Caco-2 (cell line): ENCODE measurements around the gene THRB. TPM values are rescaled to one million over a fixed set of nuclear protein-coding genes. Genes with fewer than 3 reads are reported as not detected.

Source experiments
- BruUV-seq: library from RNA; stranded (reverse); fragments of 400-500 nt; replicated peaks from 2 replicates; lab custom pipeline; 2021; lab: Mats Ljungman, UMichigan
- CTCF ChIA-PET: fragments of 300-600 bp; sonication (Branson Sonifier 250); formaldehyde crosslinking; loops from one replicate; lab custom pipeline; 2022; ENCODE audit warnings: antibody characterized with exemption; lab: Charles Lee
- POLR2A ChIA-PET: fragments of 300-600 bp; sonication (Branson Sonifier 250); formaldehyde crosslinking; loops from one replicate; lab custom pipeline; 2022; ENCODE audit warnings: antibody characterized with exemption; lab: Charles Lee
- DNase-seq, 2 experiments: peaks; one replicate each; pipeline versions ENCODE4 v3.0.0 to v3.0.0-alpha.2; 2020 to 2022
- H3K27me3 ChIP-seq: replicated peaks from 2 replicates; pipeline ENCODE4 v1.6.0; 2011; ENCODE audit warnings: low read length; ENCODE audit not compliant: control insufficient read depth, insufficient read depth
- H3K36me3 ChIP-seq: 2 replicates; pipeline ENCODE4 v1.5.1; 2011; ENCODE audit warnings: low read length; ENCODE audit not compliant: control insufficient read depth, insufficient read depth
- H3K4me1 ChIP-seq: fragments of 250-450 bp; sonication (Bioruptor Pico); 2 replicates; pipeline ENCODE4 v1.5.1; 2020; ENCODE audit warnings: mild to moderate bottlenecking
- H3K4me3 ChIP-seq: 2 replicates; pipeline ENCODE4 v1.5.1; 2011; ENCODE audit warnings: low read depth, mild to moderate bottlenecking, control low read depth, low read length
- H3K9me3 ChIP-seq: fragments of 250-450 bp; sonication (Bioruptor Pico); 2 replicates; pipeline ENCODE4 v1.5.1; 2020; ENCODE audit warnings: mild to moderate bottlenecking, moderate library complexity
- H3K27ac Mint-ChIP-seq: one replicate; pipeline ENCODE4 v1.8.0; 2022; ENCODE audit warnings: mixed read lengths; ENCODE audit not compliant: unreplicated experiment
- H3K27me3 Mint-ChIP-seq: one replicate; pipeline ENCODE4 v1.8.0; 2022; ENCODE audit warnings: mixed read lengths; ENCODE audit not compliant: insufficient read depth, unreplicated experiment
- H3K36me3 Mint-ChIP-seq: one replicate; pipeline ENCODE4 v1.8.0; 2022; ENCODE audit warnings: mild to moderate bottlenecking, mixed read lengths; ENCODE audit not compliant: insufficient read depth, unreplicated experiment
- H3K4me1 Mint-ChIP-seq: one replicate; pipeline ENCODE4 v1.8.0; 2022; ENCODE audit warnings: low read depth, mixed read lengths; ENCODE audit not compliant: unreplicated experiment
- H3K4me3 Mint-ChIP-seq: one replicate; pipeline ENCODE4 v1.8.0; 2022; ENCODE audit warnings: mild to moderate bottlenecking, moderate library complexity, mixed read lengths; ENCODE audit not compliant: unreplicated experiment
- H3K9me3 Mint-ChIP-seq: one replicate; pipeline ENCODE4 v1.8.0; 2022; ENCODE audit warnings: mixed read lengths; ENCODE audit not compliant: unreplicated experiment
- CTCF ChIP-seq, 2 experiments: fragments of 200-600 bp in 1 of 2; IDR thresholded peaks; 1 replicate in 1 of 2; 2 replicates in 1 of 2; pipeline versions ENCODE4 v1.5.1 to v1.8.0; 2011 to 2022; ENCODE audit warnings: antibody characterized with exemption in 1 of 2, control low read depth in 1 of 2, inconsistent platforms in 1 of 2, low read depth in 1 of 2, low read length in 1 of 2, mild to moderate bottlenecking in 1 of 2, moderate library complexity in 1 of 2; ENCODE audit not compliant: insufficient read depth in 1 of 2, severe bottlenecking in 1 of 2, unreplicated experiment in 1 of 2
- intact Hi-C: fragments of 100-400 bp; cut with micrococcal nuclease; formaldehyde crosslinking; loops from one replicate; pipeline ENCODE4 v1.10.0; 2022; ENCODE audit not compliant: unreplicated experiment
- total RNA-seq: library from RNA; stranded (reverse); gene quantifications from 2 replicates; pipeline ENCODE4 v1.2.3, GENCODE V29; 2022

THRB gene
- total RNA-seq, 1 experiment from 2014 or later: 19.4 TPM

GRCh38 chr3:24258260-24258659 is 236.4 kb downstream of the THRB start:
- BruUV-seq: no TSS peak
- ChIA-PET POLR2A (no interaction called here), CTCF (no interaction called here)
- no peak overlapping the region for H3K4me3 ChIP-seq
- no peaks in the 10 kb centered on the region for H3K4me1 ChIP-seq
- Mint-ChIP-seq H3K27me3 (no peaks in the 10 kb centered on the region), H3K4me3 (no peak overlapping the region), H3K36me3 (no peaks in the 10 kb centered on the region), H3K9me3 (no peaks in the 10 kb centered on the region), H3K4me1 (no peaks in the 10 kb centered on the region), H3K27ac (no peak overlapping the region)
- TF ChIP-seq CTCF (IDR thresholded peaks at IDR 0.05; ENCODE audit: insufficient read depth in 1 of 2, low read depth in 1 of 2, low read length in 1 of 2, severe bottlenecking in 1 of 2, unreplicated experiment in 1 of 2): no peak
- no peak for DNase-seq
- H3K9me3 ChIP-seq: no peaks in the 10 kb centered on the region
- intact Hi-C loops: no loop called here
- H3K36me3 ChIP-seq: no peaks in the 10 kb centered on the region
- H3K27me3 ChIP-seq: no peaks in the 10 kb centered on the region

DNA sequence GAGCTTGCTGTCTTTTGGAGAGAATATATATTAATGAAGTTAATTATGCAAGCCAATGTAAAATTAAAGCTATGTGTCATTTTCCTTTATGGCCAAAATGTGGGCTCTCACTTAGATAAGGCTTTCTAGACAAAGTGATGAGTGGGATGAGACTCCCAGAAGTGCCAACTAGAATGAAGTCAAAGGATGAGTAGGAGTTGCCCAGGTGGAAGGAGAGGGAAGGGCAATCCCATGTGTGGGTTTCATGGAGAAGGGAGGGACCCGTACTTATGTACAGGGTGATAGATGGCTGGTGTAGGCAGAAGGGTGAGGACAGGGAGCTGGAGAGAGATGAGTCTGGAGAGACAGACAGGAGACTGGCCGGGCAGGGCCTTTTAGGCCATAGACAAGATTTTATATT is 239.2 kb downstream of the THRB start:
- no peaks in the 10 kb centered on the region for H3K4me1 Mint-ChIP-seq
- H3K36me3 Mint-ChIP-seq: no peaks in the 10 kb centered on the region
- H3K9me3 Mint-ChIP-seq: no peaks in the 10 kb centered on the region
- Histone ChIP-seq H3K9me3 (no peaks in the 10 kb centered on the region), H3K36me3 (no peaks in the 10 kb centered on the region), H3K4me3 (no peak overlapping the region), H3K4me1 (no peaks in the 10 kb centered on the region), H3K27me3 (no peaks in the 10 kb centered on the region)
- H3K27me3 Mint-ChIP-seq: no peaks in the 10 kb centered on the region
- no peak for TF ChIP-seq CTCF (IDR thresholded peaks at IDR 0.05; ENCODE audit: insufficient read depth in 1 of 2, low read depth in 1 of 2, low read length in 1 of 2, severe bottlenecking in 1 of 2, unreplicated experiment in 1 of 2)
- CTCF ChIA-PET: no interaction called here
- POLR2A ChIA-PET: no interaction called here
- no peak for DNase-seq
- no peak overlapping the region for H3K4me3 Mint-ChIP-seq
- intact Hi-C loops: no loop called here
- no peak overlapping the region for H3K27ac Mint-ChIP-seq
- BruUV-seq: no TSS peak

DNA sequence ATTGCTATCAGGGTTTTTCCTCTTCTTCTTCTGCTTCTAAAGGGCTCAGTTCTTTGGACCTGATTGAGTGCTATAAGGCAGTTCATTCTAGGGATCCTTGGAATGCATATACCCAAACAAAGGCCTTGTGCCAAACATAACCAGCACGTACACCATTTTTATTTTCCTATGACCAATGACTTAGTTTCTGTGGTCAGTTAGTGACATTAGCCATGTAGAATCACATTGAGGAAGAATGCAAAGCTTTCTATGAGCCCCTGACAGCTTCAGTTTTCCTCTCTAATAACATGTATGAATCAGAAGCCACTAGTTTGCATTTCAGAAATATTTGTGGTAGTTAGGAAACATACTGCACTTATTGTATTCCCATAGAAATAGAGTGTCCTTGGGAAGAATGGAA is 240.0 kb downstream of the THRB start:
- no peak for TF ChIP-seq CTCF (IDR thresholded peaks at IDR 0.05; ENCODE audit: insufficient read depth in 1 of 2, low read depth in 1 of 2, low read length in 1 of 2, severe bottlenecking in 1 of 2, unreplicated experiment in 1 of 2)

More for the DNA sequence above, 240.0 kb downstream of the THRB start:
- Mint-ChIP-seq H3K9me3 (no peaks in the 10 kb centered on the region), H3K27me3 (no peaks in the 10 kb centered on the region), H3K4me3 (no peak overlapping the region), H3K4me1 (no peaks in the 10 kb centered on the region), H3K27ac (no peak overlapping the region), H3K36me3 (no peaks in the 10 kb centered on the region)
- no peaks in the 10 kb centered on the region for H3K9me3 ChIP-seq
- ChIA-PET POLR2A (interaction anchor here (0.6 kb wide), 1 partner anchor 110 kb away, joined by 6 read pairs; no protein-coding TSS in a partner anchor), CTCF (no interaction called here)
- DNase-seq: no peak
- no TSS peak for BruUV-seq
- H3K4me1 ChIP-seq: no peaks in the 10 kb centered on the region
- H3K4me3 ChIP-seq: no peak overlapping the region
- H3K27me3 ChIP-seq: no peaks in the 10 kb centered on the region
- intact Hi-C loops: no loop called here
- no peaks in the 10 kb centered on the region for H3K36me3 ChIP-seq
